GM18517 (cell line): Measurements from ENCODE around the gene SIK3.

ENCODE experiments used
- ATAC-seq: cut with Tn5 transposase; IDR thresholded peaks from one replicate; pipeline ENCODE4 v1.9.1; 2021; ENCODE audit warnings: mild to moderate bottlenecking, moderate library complexity; ENCODE audit not compliant: unreplicated experiment

Gene SIK3

GRCh38 chr11:116871248-116871647, 227.0 kb downstream of the SIK3 start:
- no peak for ATAC-seq

- no peak for ATAC-seq
These were observed 228.2 kb downstream of the SIK3 start for GRCh38 chr11:116870054-116870453.

- ATAC-seq = no peak
These were observed 228.6 kb downstream of the SIK3 start for GRCh38 chr11:116869610-116870009.

- no peak for ATAC-seq
These were observed 230.2 kb downstream of the SIK3 start for GRCh38 chr11:116868066-116868465.

- ATAC-seq = no peak
These were observed 230.6 kb downstream of the SIK3 start for GRCh38 chr11:116867619-116868018.

- ATAC-seq = no peak
These were observed 231.3 kb downstream of the SIK3 start for GRCh38 chr11:116866804-116867455.

- ATAC-seq = no peak
These were observed 232.5 kb downstream of the SIK3 start for GRCh38 chr11:116865696-116866095.

- ATAC-seq = no peak
These were observed 233.7 kb downstream of the SIK3 start for GRCh38 chr11:116864531-116864930.

- ATAC-seq = no peak
These were observed 235.3 kb downstream of the SIK3 start for GRCh38 chr11:116862951-116863350.

GRCh38 chr11:116862185-116862584, 236.0 kb downstream of the SIK3 start:
- no peak for ATAC-seq

GRCh38 chr11:116861539-116861938, 236.7 kb downstream of the SIK3 start:
- ATAC-seq = no peak

GRCh38 chr11:116860303-116860702, 237.9 kb downstream of the SIK3 start:
- ATAC-seq = no peak

GRCh38 chr11:116859175-116859574, 239.1 kb downstream of the SIK3 start:
- ATAC-seq = no peak

- no peak for ATAC-seq
These were observed 240.3 kb downstream of the SIK3 start for GRCh38 chr11:116857936-116858335.

GRCh38 chr11:116857316-116857715, 240.9 kb downstream of the SIK3 start:
- ATAC-seq = no peak

GRCh38 chr11:116856423-116856822, 241.8 kb downstream of the SIK3 start:
- no peak for ATAC-seq

- no peak for ATAC-seq
These were observed 242.8 kb downstream of the SIK3 start for GRCh38 chr11:116855413-116855812.

- peak; percentile 94 for ATAC-seq
These were observed 244.7 kb downstream of the SIK3 start for GRCh38 chr11:116853461-116854073.

GRCh38 chr11:116852261-116853031, 245.8 kb downstream of the SIK3 start:
- ATAC-seq = no peak

GRCh38 chr11:116851626-116852025, 246.6 kb downstream of the SIK3 start:
- no peak for ATAC-seq

- ATAC-seq = no peak
These were observed 248.7 kb downstream of the SIK3 start for GRCh38 chr11:116849486-116849885.

- ATAC-seq = no peak
These were observed 249.2 kb downstream of the SIK3 start for GRCh38 chr11:116849060-116849459.
